ENCODE results near the gene ZNF497. TPM values are rescaled to one million over a fixed set of nuclear protein-coding genes. Genes with fewer than 3 reads are reported as not detected.

The ZNF497 gene
- total and polyA plus RNA-seq, 2 of the 13 experiments (the other 11 are each of a cell fraction or from before 2014, with no cell fraction given), result 1.5 to 1.9 TPM

GRCh38 chr19:58380662-58381459 is 18.3 kb upstream of the ZNF497 start, which contains the start of gene ZNF837 (continued):
- no peak for TF ChIP-seq PHB2 (IDR thresholded peaks at IDR 0.05; ENCODE audit: partially characterized antibody)
- no peak for TF ChIP-seq ZFAT (CRISPR knock-in tag; conservative IDR thresholded peaks at IDR 0.05)
- 0 out of 2 replicates have a peak, but pooled peaks have one; percentile 71 for TF ChIP-seq ZNF570 (CRISPR knock-in tag; IDR thresholded peaks at IDR 0.05; ENCODE audit: borderline replicate concordance)
- no peak; the same call in 1 of the 2 replicates for TF ChIP-seq MIER2 (CRISPR knock-in tag; IDR thresholded peaks at IDR 0.05)
- TF ChIP-seq SRSF9 (IDR thresholded peaks at IDR 0.05; ENCODE audit: borderline replicate concordance, insufficient read depth, low read depth, low read length, poor library complexity, severe bottlenecking), result no peak
- peak; percentile 46 for TF ChIP-seq CTCF (CRISPR knock-in tag; IDR thresholded peaks at IDR 0.05)
- peak; percentile 88; the same call in 1 of the 2 replicates for TF ChIP-seq FOXK1 (CRISPR knock-in tag; IDR thresholded peaks at IDR 0.05; ENCODE audit: borderline replicate concordance, low read depth)
- peak; percentile 97 for TF ChIP-seq ZNF574 (CRISPR knock-in tag; IDR thresholded peaks at IDR 0.05)
- TF ChIP-seq HMGXB3 (CRISPR knock-in tag; IDR thresholded peaks at IDR 0.05; ENCODE audit: borderline replicate concordance), result peak; percentile 94
- TF ChIP-seq MTERF4 (CRISPR knock-in tag; IDR thresholded peaks at IDR 0.05), result no peak
- TF ChIP-seq ZNF720 (CRISPR knock-in tag; IDR thresholded peaks at IDR 0.05), result no peak
- TF ChIP-seq MZF1 (CRISPR knock-in tag; IDR thresholded peaks at IDR 0.05; ENCODE audit: borderline replicate concordance), result no peak
- TF ChIP-seq RARG (CRISPR knock-in tag; IDR thresholded peaks at IDR 0.05; ENCODE audit: low read depth), result no peak
- no peak for TF ChIP-seq ZNF781 (CRISPR knock-in tag; IDR thresholded peaks at IDR 0.05; ENCODE audit: borderline replicate concordance, not compliant biosample characterization)
- no peak for TF ChIP-seq ZNF354B (CRISPR knock-in tag; IDR thresholded peaks at IDR 0.05)
- TF ChIP-seq TBP (CRISPR knock-in tag; IDR thresholded peaks at IDR 0.05), result 0 out of 2 replicates have a peak, but pooled peaks have one; percentile 71
- 0 out of 2 replicates have a peak, but pooled peaks have one; percentile 37 for TF ChIP-seq BRF2 (CRISPR knock-in tag; IDR thresholded peaks at IDR 0.05)
